Activated CD4-positive, alpha-beta T cell treated with anti-CD3 and anti-CD28 coated beads, Interleukin-2, amount 50 U/mL, for 4 hours (primary cell): Measurements from ENCODE around the gene SYT13.

Experiments
- DNase-seq, 2 experiments: peaks; one replicate each; pipeline ENCODE4 v3.0.0-alpha.2; 2020

The SYT13 gene

GRCh38 chr11:45285930-45286632 lies at the start of gene SYT13:
SYT13 (minus strand) TSS chr11:45286341; CDS start chr11:45286207, 134 bp downstream.
- no peak for DNase-seq

DNA sequence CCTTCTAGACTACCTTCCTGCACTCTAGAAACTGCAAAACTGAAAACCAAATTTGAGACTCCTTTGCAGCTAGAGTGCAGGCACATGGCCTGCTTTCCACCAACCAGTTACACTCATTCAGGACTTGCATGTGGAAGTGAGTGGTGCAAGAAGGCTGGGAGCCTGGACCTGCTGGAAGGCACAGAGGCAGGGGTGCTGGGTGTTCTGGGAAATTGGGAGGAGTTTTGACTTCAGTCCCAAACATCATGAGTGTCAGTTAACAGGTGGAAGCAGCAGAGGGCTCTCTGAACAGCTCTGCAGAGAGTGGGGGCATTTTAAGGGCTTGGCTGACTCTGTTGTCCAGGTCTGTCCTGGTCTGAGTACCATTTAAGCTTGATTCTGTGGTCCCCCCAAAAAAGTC lies 49.3 kb upstream of the SYT13 start:
- no peak for DNase-seq

DNA sequence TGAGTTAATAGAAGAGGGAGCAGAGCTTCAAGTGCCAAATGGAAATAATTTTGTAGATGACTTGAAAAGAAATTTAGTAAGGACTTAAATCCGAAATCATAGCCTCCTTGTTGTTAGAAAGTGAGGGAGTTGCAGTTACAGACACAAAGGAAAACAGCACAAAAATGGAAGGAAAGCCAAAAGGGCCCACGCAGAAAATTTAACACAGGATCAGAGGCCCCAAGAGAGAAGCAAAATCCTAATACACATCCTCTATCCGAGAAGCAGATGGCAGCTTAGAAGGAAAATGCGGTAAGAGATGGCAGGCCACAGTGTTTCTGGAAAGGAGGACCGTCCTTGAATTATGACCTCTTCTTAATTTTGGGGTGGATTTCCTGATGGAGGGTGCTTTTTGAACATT lies 48.7 kb upstream of the SYT13 start:
- DNase-seq = no peak

DNA sequence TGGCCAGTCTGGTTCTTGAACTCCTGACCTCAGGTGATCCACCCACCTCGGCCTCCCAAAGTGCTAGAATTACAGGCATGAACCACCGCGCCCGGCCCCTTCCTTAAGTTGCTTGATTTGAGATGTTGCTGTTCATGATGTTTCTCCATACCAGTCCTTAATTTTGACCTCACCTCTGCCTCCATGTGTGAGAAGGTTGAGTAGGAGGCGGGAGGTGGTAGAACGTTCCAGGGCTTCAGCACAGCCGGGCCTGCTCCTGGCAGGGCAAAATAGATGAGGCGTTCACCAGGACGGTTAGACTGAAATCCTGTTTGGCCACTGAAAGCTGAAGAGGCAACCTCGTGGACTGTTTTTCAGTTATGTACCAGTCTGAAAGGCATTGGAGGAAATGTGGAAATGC lies 48.3 kb upstream of the SYT13 start:
- no peak for DNase-seq

DNA sequence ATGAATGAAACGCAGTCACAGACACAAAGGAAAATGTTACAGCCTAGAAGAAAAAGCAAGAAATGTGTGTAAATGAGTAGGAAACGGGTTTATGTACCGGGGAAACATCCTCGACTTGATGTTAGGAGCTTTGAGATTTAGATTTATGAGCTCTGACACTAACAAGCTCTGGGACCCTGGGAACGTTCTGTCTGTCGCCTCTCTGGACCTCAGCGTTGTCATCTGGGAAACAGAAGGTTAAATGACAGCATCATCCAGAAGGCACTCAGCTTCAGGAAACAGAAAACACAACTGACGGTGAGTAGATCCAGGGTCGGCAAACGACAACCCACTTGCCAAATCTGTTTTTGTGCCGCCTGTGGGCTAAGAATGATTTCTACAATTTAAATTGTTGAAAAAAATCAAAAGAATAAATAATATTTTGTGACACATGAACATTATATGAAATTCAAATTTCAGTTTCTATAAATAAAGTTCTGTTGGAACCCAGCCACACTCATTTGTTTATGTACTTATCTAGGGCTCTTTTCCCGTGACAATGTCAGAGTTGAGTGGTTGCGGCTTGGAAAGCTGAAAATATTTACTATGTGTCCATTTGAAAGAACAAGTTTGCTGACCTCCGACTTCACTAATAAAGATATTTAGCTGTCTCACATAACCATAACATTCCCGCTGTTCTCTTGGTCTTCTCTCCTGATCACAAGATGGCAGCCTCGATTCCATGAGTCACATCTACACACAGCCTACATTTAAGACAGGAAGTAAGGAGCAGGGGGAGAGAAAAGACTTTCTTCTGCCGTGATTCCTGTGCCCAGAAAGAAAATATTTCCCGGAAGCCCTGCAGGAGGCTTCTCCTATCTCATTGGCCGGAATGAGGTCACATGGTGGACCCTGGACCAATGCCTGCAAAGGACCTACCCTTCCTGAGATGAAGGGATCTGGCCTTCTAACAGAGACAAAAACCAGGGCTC lies 47.1 kb upstream of the SYT13 start:
- DNase-seq = no peak

DNA sequence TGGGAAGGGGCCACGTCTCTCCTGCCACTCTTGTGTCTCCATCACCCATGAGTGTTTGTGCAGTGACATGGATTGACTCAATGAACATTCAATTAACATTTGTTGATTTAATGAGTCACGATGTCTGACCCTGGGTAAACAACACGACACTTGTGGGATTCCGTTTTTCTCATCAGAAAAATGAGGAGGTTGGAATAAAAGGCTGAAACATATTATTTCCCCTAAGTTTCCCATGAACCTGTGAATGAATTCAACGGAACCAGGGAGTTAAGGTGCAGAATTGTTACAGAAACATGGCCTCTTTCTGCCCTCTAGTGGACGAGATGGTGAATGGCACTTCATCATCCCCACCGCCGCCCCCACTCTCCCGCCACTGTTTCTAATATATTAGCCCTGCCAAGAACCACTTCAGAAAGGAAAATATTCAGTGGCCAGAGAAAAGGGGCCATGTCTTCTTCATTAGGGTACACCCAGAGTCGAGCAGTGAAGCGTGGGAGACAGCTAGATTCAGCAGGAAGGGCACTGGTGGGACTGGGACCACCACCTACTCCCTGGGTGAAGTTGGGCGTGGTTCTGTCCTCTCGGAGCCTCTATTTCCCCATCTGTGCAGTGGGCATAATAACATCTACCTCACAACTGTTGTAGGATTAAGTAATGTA lies 46.3 kb upstream of the SYT13 start:
- DNase-seq = peak; percentile 22 to 29

DNA sequence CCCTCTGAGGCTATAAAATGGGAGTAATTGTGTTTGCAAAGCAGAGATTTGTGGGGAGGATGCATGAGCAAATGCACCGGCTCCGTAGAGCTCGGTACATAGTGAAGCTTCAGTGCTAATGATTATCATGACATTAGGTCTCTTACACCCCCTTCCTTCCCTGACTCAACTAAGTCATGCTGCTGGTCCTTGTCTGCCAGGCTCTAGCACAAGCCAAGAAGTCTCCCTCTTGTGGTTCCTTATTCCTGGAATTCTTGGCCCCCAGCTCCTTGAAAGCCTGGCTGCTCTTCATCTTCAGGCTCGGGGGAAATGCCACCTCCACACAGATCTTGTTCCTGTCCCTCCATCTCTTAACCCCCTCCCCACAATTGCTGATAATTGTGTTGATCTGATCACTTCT lies 45.7 kb upstream of the SYT13 start:
- DNase-seq = no peak

- no peak for DNase-seq
These were observed 42.6 kb upstream of the SYT13 start for GRCh38 chr11:45328726-45329125.

GRCh38 chr11:45324459-45324858 lies 38.3 kb upstream of the SYT13 start:
- no peak for DNase-seq

DNA sequence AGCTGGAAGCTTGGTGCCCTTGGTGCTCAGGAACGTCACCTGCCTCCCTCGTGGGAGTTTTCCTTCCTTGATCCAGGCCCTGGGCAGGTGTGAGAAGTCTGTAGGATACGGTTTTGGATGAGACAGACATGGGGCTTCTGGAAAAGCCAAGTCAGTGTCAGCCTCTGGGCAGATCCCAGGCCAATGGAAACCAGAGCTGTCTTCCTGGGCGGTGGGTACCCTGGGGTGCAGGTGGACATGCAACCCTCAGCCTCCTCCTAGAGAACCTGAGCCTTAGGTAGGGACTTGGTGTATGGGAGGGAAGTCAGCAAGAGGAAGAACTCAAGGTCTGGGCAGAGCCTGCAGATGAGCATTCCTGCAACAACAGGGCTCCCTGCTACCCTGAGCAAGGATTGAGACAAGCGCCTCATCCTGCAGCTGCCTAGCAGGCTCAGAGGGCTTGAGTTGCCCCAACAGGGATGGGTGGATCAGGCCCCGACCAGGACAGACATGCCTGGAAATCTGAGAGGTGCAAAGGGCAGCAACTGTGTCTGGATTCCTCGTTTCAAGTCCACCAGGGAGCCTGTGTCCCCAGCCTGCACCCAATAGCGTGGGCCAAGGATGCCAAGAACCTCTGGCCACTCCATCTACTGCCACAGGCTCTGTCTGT lies 37.6 kb upstream of the SYT13 start:
- no peak for DNase-seq

DNA sequence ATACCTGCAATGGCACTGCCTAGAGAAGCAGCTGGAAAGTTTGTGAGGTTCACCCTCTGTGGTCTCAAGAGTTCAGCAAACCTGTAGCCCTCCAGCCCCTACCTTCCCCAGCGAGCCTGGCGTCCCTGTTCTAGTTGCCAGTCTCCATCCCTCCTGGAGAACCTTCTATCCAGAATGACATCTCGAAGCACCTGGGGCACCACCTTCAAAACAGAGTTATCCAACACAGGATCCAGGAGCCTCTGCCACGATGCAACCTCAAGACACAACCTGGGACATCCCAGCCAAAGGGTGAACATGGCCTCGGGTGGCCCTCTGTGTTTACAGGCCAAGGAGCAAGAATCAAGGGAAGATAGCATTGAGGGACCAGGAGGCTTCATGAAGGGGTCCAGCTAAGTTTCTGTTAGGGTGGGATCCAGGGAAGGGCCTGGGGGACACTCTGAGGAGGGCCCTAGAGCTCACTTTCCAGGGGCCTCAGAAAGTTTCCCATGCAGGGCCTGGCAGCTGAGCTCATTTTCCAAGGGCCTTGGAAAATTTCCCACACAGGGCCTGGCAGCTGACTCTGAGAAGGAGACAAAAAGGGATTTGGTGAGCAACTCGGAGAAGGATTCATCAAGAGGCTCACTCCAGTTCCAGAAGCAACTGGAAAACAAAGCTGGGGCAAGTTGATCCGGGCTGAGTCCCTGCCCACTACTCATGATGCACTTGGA lies 36.9 kb upstream of the SYT13 start:
- DNase-seq = no peak

DNA sequence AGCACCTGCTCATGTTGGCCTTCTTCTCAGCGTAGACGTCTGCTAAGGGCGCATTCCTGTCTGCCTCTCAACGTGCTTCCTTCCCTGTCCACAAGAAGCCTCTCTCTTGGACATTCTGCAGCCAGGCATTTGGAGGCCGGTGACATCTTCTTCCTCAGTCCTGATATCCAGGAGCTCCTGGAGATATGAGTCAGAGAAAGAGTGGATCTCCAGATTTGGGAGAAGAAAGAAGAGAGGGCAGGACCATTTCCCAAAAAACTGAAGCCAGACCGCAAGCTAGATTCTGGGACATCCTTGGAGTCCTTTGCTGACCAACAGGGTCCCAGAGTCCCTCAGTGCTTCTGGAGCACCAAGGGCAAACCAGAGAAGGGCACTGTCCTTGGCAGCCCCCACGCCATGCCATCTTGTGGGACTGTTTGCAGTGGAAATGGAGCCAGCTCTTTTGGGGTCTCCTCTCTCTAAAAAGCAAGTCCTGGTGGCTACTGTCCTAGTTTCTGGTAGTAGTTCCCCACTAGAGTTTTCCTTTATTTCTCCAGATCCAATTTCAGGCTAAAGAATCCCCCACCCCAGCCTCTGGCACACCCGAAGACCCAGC lies 36.1 kb upstream of the SYT13 start:
- no peak for DNase-seq

DNA sequence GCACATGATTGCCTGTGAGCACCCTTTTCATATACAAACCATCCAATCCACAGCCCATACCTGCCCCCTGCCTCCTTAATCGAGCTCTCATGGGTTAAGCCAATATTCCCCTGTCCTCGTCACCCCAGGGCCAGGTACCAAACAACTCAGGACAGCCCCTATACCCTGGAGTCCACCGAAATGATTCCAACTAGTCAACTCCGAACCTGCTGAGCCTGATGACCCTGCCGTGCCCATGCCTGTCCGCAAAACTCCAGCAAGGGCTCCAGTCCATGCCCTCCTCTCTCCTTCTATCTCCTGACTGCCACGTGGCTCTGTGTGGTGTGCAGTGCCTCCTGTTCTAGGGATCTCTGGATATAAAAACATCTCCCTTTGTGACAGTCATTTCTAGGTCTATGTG lies 35.5 kb upstream of the SYT13 start:
- no peak for DNase-seq

DNA sequence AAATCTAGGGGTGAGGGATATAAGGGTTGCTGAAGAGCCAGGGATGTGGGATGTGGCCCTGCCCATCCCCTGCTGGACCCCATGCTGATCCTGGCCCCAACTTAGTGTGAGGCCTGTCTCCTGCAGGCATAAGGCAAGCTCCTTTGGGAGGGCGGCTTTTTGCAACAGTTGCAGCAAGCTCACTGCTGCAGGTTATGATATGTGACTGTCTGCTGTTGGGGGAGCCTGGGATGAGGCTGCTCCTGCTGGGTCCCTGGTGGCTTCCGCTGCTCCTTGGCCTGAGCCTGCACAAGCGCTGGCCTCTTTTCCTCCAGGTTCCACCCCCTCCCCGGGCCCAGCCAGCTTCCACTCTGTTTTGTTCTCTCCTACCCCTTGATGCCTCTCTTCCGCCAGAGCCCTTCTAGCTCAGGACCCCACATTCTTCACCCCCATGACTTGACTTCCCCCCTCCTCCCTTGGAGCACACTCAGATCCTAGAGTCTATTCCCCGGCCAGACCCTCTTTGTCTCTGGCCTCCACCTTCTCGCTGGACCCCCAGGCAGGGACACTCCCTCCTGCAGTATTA lies 35.0 kb upstream of the SYT13 start:
- no peak for DNase-seq

- no peak for DNase-seq
These were observed 34.2 kb upstream of the SYT13 start for GRCh38 chr11:45320371-45320770.

DNA sequence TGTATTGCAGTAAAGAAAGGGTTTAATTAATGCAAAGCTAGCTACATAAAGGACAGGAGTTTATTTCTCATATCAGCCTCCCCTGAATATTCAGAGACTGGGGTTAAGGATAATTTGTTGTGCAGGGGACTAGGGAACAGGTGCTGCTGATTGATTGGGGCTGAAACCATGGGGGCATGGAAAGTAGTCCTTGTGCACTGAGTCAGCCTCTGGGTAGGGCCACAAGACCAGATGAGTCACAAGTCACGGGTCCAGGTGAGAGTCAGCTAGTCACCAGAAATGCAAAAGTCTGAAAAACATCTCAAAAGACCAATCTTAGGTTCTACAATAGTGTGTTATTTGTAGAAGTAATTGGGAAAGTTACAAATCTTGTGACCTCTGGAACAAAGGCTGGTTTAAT lies 32.9 kb upstream of the SYT13 start:
- no peak for DNase-seq

- no peak for DNase-seq
These were observed 32.4 kb upstream of the SYT13 start for GRCh38 chr11:45318516-45318915.

- DNase-seq = no peak
These were observed 30.1 kb upstream of the SYT13 start for GRCh38 chr11:45316258-45316657.

DNA sequence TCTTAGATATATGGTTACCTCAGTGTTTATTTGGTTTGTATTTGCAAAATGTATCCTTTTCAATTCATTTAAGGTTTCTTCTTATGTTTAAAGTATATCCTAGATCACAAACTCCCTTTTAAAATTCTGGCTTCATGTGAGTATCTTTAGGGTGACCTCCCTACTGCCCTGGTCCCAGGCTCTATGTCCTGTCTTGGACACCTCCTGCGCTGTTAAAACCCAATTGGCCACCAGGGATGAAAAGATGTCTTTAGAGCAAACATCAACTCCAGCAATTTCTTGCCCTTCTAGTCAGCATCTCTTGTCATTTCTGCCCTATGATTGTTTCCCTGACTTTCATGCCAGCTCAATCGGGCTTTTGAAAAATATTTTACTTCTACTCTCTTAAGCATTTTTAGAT lies 28.8 kb upstream of the SYT13 start:
- no peak for DNase-seq

DNA sequence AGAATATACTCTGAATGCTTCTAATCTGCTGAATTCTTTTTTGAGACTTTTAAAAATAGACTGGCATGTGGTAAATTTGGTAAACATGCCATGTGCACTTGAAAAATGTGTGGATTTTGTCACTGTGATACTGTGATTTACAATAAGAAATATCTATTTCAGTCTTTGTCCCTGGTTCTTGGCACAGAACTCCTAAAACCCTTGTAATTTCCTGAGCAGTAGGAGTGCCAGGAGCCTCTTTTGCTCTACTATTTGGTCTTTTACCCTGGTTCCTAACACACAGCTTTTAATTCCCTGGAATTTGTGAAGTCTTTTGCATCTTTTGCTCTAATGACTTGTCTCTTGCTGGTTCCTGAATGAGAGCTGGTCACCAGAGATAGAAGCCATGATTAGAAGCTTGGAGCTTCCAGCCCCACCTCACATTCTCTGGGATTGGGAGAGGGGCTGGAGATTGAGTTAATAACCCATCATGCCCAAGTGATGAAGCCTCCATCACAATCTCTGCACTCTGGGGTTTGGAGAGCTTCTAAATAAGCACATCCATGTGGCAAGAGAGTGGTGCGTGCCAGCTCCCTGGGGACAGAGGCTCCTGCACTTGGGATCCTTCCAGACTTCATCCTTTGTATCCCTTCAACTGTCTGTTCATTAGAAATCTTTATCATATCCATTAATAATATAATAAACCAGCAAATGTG lies 27.2 kb upstream of the SYT13 start:
- DNase-seq = no peak
